Stimulated activated naive CD8-positive, alpha-beta T cell treated with anti-CD3 and anti-CD28 coated beads, Interleukin-15, amount 100 ng/mL, for 72 hours (primary cell): ENCODE results near the gene MZF1.
"Not testable (repeated sequence)": the region's sequence is repeated elsewhere in the genome, so short reads cannot be mapped to it uniquely, and the experiment has no call there.

Experiments used
- ATAC-seq: fragments of 150-1000 bp; cut with Tn5 transposase; 2 replicates; pipeline ENCODE4 v1.10.0; 2021; ENCODE audit warnings: mild to moderate bottlenecking, moderate library complexity
- DNase-seq, 2 donors: peaks; one replicate each; pipeline ENCODE4 v3.0.0; 2021 to 2022
- H3K27ac Mint-ChIP-seq, 2 donors: one replicate each; pipeline ENCODE4 v1.8.0; 2022; ENCODE audit warnings: mild to moderate bottlenecking in 2 of 2, mixed read lengths in 2 of 2, moderate library complexity in 2 of 2
- H3K27me3 Mint-ChIP-seq: one replicate; pipeline ENCODE4 v1.8.0; 2022; ENCODE audit warnings: mixed read lengths
- H3K4me1 Mint-ChIP-seq: one replicate; pipeline ENCODE4 v1.8.0; 2022; ENCODE audit warnings: mild to moderate bottlenecking, mixed read lengths
- H3K4me3 Mint-ChIP-seq, 2 donors: one replicate each; pipeline ENCODE4 v1.8.0; 2022; ENCODE audit warnings: mild to moderate bottlenecking in 2 of 2, mixed read lengths in 2 of 2, moderate library complexity in 1 of 2
- H3K9me3 Mint-ChIP-seq, 2 donors: one replicate each; pipeline ENCODE4 v1.8.0; 2022; ENCODE audit warnings: mixed read lengths in 2 of 2

Gene MZF1

GRCh38 chr19:58551577-58552471 lies 21.3 kb downstream of the MZF1 start:
- ATAC-seq = no peak
- peak overlapping the region in 1 of 2 donors; percentile 74 for H3K27ac Mint-ChIP-seq
- H3K27me3 Mint-ChIP-seq = no peaks in the 10 kb centered on the region
- H3K4me1 Mint-ChIP-seq = peaks cover 66% of the 10 kb centered on the region
- H3K4me3 Mint-ChIP-seq = no peak overlapping the region
- DNase-seq = no peak
- H3K9me3 Mint-ChIP-seq = no peaks in the 10 kb centered on the region

- no peaks in the 10 kb centered on the region for H3K9me3 Mint-ChIP-seq
- peak overlapping the region in 1 of 2 donors; percentile 74 for H3K27ac Mint-ChIP-seq
- H3K4me3 Mint-ChIP-seq = no peak overlapping the region
- DNase-seq = no peak
- no peaks in the 10 kb centered on the region for H3K27me3 Mint-ChIP-seq
- H3K4me1 Mint-ChIP-seq = peaks cover 66% of the 10 kb centered on the region
- no peak for ATAC-seq
Observed at GRCh38 chr19:58551123-58551497, 22.0 kb downstream of the MZF1 start.

- Mint-ChIP-seq H3K4me3 (no peak overlapping the region), H3K27me3 (no peaks in the 10 kb centered on the region), H3K4me1 (peaks cover 66% of the 10 kb centered on the region), H3K9me3 (no peaks in the 10 kb centered on the region), H3K27ac (peak overlapping the region in 1 of 2 donors; percentile 74)
- DNase-seq = no peak
- ATAC-seq = no peak
Observed at GRCh38 chr19:58550362-58551122, 22.6 kb downstream of the MZF1 start.

DNA sequence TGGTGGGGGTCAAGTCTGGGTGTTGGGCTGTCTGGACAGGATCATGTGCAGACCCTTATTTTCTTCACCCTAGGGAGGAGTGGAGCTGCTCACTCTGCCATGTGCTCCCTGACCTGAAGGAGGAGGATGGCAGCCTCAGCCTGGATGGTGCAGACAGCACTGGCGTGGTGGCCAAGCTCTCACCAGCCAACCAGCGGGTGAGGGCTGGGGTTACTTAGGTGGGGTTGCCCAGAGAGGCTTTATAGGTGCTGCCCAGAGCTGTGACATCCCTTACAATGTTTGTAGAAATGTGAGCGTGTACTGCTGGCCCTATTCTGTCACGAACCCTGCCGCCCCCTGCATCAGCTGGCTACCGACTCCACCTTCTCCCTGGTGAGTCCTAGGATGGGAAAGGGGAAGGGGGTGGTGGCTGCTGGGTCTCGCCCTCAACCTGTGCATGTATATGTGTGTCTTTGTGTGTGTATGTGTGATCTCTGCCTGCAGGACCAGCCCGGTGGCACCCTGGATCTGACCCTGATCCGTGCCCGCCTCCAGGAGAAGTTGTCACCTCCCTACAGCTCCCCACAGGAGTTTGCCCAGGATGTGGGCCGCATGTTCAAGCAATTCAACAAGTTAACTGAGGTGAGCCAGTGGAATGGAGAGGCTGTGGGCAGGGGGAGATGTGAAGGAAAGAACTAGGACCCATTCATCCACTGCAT lies 23.3 kb downstream of the MZF1 start:
- H3K27ac Mint-ChIP-seq = peak overlapping the region in 1 of 2 donors; percentile 32
- H3K27me3 Mint-ChIP-seq = no peaks in the 10 kb centered on the region
- DNase-seq (no peak), ATAC-seq (no peak)
- no peak overlapping the region for H3K4me3 Mint-ChIP-seq
- H3K4me1 Mint-ChIP-seq = peaks cover 63% of the 10 kb centered on the region
- H3K9me3 Mint-ChIP-seq = no peaks in the 10 kb centered on the region

DNA sequence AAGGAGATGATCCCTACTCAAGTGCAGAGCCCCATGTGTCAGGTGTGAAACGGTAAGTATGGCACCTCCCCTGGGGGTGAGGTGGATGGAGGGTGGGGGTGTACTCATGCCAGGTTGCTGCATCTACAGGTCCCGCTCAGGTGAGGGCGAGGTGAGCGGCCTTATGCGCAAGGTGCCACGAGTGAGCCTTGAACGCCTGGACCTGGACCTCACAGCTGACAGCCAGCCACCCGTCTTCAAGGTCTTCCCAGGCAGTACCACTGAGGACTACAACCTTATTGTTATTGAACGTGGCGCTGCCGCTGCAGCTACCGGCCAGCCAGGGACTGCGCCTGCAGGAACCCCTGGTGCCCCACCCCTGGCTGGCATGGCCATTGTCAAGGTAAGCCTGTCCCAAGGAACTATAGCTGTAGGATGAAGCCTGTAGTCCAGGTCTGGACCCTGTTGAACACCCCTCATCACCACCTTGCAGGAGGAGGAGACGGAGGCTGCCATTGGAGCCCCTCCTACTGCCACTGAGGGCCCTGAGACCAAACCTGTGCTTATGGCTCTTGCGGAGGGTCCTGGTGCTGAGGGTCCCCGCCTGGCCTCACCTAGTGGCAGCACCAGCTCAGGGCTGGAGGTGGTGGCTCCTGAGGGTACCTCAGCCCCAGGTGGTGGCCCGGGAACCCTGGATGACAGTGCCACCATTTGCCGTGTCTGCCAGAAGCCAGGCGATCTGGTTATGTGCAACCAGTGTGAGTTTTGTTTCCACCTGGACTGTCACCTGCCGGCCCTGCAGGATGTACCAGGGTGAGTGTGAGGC lies 24.1 kb downstream of the MZF1 start:
- peak overlapping the region in 1 of 2 donors; percentile 35 for H3K27ac Mint-ChIP-seq
- ATAC-seq (no peak), DNase-seq (no peak)
- H3K4me1 Mint-ChIP-seq = peaks cover 60% of the 10 kb centered on the region
- H3K9me3 Mint-ChIP-seq = no peaks in the 10 kb centered on the region
- no peak overlapping the region for H3K4me3 Mint-ChIP-seq
- H3K27me3 Mint-ChIP-seq = no peaks in the 10 kb centered on the region

DNA sequence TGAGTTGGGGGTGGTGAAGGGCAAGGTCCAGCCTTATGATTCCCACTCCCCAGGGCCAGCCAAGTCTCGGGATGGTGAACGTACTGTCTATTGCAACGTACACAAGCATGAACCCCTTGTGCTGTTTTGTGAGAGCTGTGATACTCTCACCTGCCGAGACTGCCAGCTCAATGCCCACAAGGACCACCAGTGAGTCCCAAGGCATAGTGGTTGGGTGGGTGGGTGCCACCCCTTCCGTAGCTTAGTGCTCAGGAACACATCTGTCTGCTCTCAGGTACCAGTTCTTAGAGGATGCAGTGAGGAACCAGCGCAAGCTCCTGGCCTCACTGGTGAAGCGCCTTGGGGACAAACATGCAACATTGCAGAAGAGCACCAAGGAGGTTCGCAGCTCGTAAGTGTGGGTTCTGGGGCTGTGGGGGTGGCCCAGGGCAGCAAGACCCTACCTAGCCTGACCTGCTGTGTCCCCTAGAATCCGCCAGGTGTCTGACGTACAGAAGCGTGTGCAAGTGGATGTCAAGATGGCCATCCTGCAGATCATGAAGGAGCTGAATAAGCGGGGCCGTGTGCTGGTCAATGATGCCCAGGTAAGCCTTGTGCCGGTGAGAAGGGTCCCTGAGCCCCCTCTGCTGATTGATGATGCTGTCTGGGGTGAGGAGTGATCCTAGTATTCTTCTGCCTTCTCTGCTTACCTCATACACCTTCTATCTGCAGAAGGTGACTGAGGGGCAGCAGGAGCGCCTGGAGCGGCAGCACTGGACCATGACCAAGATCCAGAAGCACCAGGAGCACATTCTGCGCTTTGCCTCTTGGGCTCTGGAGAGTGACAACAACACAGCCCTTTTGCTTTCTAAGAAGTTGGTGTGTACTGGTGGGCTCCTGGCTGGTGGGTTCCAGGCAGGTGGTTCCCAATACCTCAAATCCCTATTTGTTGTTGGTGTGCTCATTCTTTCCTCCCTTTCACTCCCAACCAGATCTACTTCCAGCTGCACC lies 25.5 kb downstream of the MZF1 start:
- Mint-ChIP-seq H3K27ac (peak overlapping the region in 1 of 2 donors; percentile 97), H3K4me3 (peak overlapping the region; percentile 86 to 95)
- no peak for ATAC-seq

DNA sequence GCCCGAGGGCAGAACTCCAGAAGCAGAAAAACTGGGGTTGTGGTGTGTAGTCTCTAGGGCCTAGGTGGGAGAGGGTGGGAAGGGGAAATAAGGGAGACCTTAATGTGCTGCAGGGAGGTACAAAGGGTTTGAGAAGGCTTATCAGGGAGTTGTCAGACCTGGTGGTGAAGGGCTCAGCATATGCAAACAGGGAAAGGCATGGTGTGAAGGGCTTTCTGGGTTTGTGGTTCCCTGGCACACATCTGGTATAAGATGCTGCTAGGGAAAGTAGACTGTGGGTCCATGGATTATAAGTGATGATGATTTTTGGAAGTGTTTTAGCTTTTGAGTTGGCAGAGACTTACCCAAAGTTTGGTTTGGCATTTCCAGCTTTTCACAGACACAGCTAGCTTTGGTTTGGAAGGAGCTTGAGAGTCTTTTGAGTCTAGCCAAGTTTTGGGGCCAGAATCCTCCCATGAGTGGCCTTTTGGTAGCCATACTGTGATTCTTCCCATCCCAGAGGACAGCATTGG lies 27.1 kb downstream of the MZF1 start:
- H3K27me3 Mint-ChIP-seq = peaks cover 16% of the 10 kb centered on the region
- H3K4me3 Mint-ChIP-seq = peak overlapping the region; percentile 86 to 95
- peak overlapping the region; percentile 88 to 97 for H3K27ac Mint-ChIP-seq
- DNase-seq (no peak), ATAC-seq (no peak)
- no peaks in the 10 kb centered on the region for H3K9me3 Mint-ChIP-seq
- H3K4me1 Mint-ChIP-seq = peaks cover 51% of the 10 kb centered on the region

More for the DNA sequence above, 25.5 kb downstream of the MZF1 start:
- H3K4me1 Mint-ChIP-seq = peaks cover 54% of the 10 kb centered on the region
- H3K9me3 Mint-ChIP-seq = no peaks in the 10 kb centered on the region
- H3K27me3 Mint-ChIP-seq = peaks cover 5% of the 10 kb centered on the region
- no peak for DNase-seq

- Mint-ChIP-seq H3K4me1 (peaks cover 51% of the 10 kb centered on the region), H3K4me3 (peak overlapping the region; percentile 86 to 95), H3K27me3 (peaks cover 17% of the 10 kb centered on the region), H3K27ac (peak overlapping the region; percentile 90 to 97), H3K9me3 (no peaks in the 10 kb centered on the region)
- no peak for DNase-seq
- no peak for ATAC-seq
Observed at GRCh38 chr19:58545286-58546018, 27.7 kb downstream of the MZF1 start.

- Mint-ChIP-seq H3K4me1 (peaks cover 46% of the 10 kb centered on the region), H3K27me3 (peaks cover 24% of the 10 kb centered on the region), H3K9me3 (no peaks in the 10 kb centered on the region), H3K4me3 (peak overlapping the region; percentile 89 to 95), H3K27ac (peak overlapping the region; percentile 90 to 97)
- DNase-seq (no peak), ATAC-seq (peak; percentile 59)
Observed at GRCh38 chr19:58544591-58545285, 28.4 kb downstream of the MZF1 start.

DNA sequence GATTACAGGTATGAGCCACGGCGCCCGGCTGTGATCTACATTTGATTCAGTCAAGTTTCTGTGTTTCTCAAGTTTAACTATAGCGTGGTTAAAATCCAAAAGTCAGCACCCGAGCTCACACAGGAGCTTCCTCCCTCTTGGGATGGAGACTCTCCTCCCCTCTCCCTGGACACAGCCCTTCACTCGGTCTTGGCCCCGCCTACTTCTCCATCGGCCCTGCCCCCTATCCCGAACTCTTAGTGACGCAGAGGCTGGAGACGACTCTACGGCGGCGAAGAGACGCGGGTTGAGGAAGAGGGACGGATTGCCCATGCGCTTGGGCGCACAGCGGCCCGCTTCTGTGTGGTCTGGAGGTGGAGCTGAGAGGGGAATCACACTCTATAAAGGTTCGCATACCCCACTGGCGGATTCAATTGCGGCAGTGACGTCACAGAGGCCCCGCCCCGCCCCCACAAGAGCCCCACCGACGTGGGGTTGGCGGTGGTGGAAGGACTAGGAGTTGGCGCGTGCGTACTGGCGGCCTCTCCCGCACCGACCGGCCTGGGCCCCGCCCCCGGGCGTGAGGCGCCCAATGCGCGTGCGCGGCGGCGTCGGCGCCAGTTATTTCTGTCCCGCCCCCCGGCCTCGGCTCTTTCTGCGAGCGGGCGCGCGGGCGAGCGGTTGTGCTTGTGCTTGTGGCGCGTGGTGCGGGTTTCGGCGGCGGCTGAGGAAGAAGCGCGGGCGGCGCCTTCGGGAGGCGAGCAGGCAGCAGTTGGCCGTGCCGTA lies 29.1 kb downstream of the MZF1 start, which contains the start of gene TRIM28:
Gene TRIM28, plus strand, starts transcription at position 239 of the 765 bp plus-strand sequence. CDS start 694 bp downstream, outside the sequence.
- Mint-ChIP-seq H3K27ac (peak within 1 kb of the TSS; percentile 97 to 98), H3K4me1 (peaks cover 47% of the 10 kb centered on the region), H3K27me3 (peaks cover 32% of the 10 kb centered on the region), H3K4me3 (peak within 1 kb of the TSS; percentile 89 to 95), H3K9me3 (no peaks in the 10 kb centered on the region)
- ATAC-seq = peak; percentile 99
- peak; percentile 100 for DNase-seq

DNA sequence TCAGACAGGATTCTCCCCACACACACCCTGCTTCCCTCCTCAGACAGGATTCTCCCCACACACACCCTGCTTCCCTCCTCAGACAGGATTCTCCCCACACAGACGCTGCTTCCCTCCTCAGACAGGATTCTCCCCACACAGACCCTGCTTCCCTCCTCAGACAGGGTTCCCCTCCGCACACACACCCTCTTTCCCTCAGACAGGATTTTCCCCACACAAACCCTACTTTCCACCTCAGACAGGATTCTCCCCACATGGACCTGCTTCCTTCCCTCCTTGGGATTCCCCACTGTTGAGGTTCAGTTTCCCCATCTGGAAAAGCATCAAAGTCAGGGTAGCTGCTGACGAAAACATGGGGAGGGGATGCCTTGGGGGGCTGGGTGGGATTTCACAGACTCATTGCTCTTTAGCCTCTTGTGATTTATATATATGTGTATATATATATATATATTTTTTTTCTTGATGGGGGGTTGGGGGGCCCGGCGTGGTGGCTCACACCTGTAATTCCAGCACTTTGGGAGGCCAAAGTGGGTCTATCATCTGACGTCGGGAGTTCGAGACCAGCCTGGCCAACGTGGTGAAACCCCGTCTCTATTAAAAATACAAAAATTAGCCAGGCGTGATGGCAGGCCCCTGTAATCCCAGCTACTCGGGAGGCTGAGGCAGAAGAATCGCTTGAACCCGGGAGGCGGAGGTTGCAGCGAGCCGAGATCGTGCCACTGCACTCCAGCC lies 30.3 kb downstream of the MZF1 start:
- H3K27ac Mint-ChIP-seq, ATAC-seq, H3K9me3 Mint-ChIP-seq, DNase-seq: not testable (repeated sequence)
- Mint-ChIP-seq H3K27me3 (peaks cover 33% of the 10 kb centered on the region), H3K4me1 (peaks cover 52% of the 10 kb centered on the region), H3K4me3 (peak overlapping the region in 1 of 2 donors; percentile 42)
